GM18861 (cell line): ENCODE measurements around the gene AEBP1.

Experiments used
- ATAC-seq: cut with Tn5 transposase; IDR thresholded peaks from one replicate; pipeline ENCODE4 v1.9.1; 2021; ENCODE audit not compliant: unreplicated experiment

The AEBP1 gene

DNA sequence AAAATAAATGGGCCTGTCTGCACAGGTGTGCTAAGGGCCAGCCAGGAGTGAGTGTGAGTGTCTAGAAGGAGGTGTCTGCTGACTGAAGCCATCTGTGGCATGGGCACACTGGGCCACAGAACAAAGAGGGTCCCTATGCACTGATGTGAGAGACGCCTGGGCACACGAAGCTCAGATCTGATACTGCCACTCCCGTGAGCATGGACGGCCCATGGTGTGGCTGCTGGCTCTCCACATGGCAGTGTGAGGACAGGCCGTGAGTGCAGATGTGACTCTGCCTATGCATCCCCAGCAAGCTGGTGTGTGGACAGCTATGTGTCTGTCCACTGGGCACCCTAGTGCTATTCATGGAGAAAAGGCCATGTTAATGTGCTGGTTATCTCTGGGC, 49.8 kb downstream of the AEBP1 start:
- no peak for ATAC-seq

DNA sequence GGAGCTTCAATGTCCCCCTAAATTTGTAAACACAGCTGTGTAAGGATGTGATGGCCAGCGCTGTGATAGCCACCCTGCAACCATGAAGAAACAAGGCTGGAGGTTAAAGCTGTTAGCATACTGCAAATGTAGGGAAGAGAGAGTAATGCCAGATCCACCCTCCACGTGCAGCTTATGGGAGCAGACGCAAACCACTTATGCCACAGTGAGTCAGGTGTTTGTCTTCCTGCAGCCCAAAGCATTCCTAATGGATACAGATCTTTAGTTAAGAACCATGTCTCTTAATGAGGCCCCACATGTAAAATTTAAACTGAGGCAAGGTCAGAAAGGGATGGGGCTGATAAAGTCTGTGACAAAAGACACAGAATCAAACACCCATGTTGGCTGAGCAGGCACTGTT, 50.6 kb downstream of the AEBP1 start:
- ATAC-seq, result no peak

DNA sequence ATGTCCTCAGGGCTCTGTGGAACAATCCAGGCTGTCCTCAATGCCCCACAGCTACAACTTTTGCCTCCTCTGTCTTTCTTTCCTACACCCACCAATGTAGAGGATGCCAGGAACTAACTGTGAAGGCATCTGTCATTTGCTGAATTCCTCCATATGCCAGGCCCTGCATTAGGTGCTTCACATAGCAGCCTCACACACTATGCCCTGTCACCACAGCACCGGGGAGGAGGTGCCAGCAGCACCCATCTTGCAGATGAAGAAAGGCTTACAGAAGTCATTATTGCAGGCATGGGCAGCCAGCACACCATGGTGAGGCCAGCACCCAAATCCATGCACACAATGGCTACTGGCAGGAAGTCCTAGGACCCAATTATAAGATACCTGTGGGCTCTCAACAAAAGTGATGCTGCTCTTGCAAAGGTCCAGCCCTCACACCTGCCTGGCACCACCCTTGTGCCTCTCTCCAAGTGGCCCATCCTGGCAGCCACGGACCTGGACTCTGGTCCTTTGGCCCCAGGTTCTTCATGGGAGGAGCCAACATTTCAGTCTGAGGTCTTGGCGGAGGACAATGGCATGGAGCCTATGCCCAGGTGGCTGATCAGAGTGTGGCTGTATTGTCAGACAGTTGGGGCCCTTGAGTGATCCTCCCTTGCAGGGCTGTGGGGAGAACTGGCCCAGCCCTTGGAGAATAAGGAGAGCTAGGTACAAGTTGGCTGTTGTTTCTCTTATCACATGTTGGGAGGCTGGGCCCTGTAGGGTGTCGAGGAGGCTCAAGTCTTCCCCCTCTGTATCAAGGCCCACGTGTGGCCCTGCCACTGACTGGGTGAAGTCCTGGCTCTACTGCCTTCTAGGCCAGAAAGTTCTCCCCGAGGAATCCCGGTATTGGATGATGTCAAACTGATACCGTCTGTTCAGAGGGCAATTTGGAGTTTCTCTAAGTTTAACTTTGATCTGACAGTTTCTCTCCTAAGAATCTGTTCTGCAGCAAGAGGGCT, 51.3 kb downstream of the AEBP1 start:
- no peak for ATAC-seq

DNA sequence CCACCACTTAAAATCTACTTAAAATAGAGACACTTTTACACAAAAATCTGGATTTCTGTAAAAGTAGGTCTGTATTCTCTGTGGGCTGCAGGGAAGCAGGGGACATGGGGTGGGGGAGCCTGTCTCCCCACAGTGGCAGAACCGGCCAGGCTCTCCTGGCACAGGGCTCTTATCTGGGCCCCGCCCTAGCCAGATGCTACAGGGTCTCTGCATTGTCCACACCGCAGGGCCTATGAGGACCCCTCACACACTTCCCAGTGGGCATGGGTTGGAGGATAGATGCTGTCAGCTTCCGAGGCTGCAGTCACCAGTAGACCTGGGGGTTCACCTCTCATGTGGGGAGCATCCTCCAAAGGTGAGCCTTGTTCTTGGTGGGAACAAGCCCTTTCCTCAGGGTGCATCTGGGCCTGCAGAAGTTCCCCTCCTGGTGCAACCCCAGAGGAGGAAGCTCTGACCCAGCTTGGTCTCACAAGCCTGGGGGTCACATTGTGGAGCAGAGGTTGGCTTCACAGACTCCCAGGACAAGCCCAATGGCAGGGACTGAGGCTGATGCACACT, 52.4 kb downstream of the AEBP1 start:
- no peak for ATAC-seq

DNA sequence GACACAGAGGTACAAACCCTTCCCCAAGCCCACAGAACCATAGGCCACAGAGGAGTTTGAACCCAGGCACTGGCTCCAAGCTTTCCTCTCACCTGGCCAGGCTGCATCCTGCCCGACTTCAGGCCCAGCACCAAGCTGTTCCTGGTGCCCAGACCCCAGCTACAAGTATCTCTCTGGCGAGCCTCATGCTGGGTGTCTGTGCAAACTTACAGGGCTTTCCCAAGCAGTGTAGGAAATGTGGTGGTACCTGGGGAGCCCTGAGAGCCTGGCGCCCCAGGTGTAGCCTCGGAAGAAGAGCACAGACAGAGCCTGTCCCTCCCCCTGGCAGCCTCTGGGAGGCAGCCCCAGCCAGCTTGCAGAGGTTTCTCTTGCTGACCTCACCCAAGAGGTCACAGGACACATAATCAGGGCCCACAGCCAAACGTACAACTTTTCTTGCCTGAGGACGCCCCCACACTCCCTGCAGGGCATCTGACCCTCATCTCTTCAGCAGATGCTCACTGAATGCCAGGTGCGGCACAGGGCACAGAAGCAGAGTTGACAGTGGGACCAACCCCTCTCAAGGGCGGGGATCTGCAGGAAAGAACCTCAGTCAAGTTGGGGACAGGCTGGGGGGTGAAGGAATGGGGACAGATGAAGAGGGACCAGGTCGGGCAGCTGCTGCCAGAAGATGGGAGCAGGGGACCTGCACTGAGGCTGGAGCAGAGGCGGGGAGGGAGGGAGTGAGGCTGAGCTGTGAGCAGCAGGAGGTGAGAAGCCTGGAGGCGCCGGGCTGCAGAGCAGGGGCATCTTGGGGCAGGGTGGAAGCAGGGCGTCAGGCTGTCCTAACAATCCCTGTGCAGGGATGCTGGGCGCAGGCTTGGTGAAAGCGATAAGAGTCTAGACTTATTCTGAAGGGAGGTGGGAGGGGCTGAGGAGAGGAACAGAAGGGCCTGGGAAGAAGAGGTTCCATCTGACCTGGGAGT, 53.3 kb downstream of the AEBP1 start:
- no peak for ATAC-seq

- ATAC-seq, result no peak
These were observed 54.1 kb downstream of the AEBP1 start for GRCh38 chr7:44158096-44158872.

DNA sequence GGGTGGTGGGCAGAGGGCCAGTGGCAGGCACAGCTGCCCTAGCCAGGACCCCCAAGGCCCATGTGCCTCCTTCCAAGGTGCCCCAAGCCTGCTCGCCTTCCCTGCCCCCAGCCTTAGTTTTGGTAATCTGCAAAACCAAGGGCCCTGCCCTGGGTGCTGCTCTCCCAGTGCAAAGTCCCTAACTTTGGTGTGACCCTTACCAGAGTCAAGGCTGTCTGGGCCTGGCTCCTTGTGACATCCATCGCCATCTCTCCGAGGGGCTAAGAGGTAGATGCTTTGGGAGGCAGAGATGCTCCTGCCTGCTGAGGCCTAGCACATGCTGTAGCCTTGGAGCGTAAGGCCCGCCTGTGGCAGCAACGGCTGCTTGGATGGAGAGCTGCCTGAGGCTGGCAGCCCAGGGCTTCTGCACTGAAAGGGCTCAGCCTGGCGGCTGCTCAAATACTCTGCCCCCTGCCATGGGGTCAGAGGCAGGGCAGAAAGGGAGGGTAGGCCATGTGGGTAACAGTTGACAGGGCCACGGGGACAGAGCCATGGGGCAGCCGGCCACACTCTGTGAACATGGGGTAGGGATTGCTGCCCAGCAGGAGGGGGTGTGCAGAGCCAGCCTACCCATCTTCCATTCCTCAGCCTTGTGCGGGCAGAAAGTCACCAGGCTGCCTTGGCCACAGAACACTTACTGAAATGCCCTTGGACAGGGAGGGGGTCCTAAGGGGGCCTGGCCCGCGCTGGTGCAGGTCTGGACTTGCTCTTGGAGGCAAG, 54.9 kb downstream of the AEBP1 start:
- no peak for ATAC-seq

GRCh38 chr7:44159824-44160630, 55.9 kb downstream of the AEBP1 start:
- ATAC-seq, result no peak

DNA sequence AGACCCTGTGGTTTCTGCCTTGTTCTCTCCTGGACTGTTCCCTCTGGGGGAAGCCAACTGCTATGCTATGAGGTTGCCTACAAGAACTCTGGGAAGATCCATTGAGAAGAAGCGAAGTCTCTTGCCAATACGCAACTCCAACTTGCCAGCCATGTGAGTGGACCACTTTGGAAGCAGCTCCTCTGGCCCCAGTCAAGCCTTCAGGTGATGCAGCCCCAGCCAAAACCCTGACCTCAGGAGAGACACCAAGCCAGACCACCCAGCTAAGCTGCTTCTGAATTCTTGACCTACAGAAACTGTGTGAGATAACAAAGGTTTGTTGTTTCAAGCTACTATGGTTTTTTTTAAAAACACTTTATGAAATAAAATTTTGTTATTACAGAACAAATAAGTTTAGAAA, 57.2 kb downstream of the AEBP1 start:
- ATAC-seq, result no peak

GRCh38 chr7:44162179-44162578, 58.0 kb downstream of the AEBP1 start:
- ATAC-seq, result no peak

DNA sequence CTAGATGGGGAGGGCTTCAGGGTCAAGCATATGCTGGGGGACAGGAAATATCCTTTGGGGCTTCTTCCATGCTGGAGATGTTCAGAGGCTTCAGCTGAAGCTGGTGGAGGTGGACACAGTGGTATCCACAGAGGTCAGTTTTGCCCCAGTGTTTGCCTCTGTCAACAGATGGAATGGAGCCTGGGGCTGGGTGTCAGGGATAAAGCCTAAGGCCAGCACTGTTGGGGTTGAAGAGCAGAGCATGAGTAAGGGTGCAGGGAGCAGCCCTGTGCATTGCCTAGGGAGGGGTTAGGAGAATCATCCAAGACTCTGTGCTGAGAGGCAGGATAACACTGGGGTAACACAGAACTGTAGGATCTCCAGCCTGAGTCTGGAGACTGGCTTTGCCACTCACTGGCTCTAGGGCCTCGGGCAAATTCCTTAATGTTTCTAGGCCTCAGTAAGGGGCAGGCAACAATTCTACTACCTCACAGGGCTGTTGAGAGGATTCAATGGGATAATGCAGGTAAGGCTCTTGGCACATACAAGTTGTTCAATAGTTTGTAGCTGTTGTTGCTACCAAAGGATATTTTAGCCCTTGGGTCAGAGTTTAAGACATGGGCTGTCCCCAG, 58.7 kb downstream of the AEBP1 start:
- ATAC-seq, result no peak

GRCh38 chr7:44163591-44163990, 59.4 kb downstream of the AEBP1 start:
- ATAC-seq, result no peak
